Measurements from ENCODE around the gene TEX55.
"Not testable (repeated sequence)": the region's sequence is repeated elsewhere in the genome, so short reads cannot be mapped to it uniquely, and the experiment has no call there.

TEX55 gene

GRCh38 chr3:119145500-119146167 is at the start of gene TEX55:
TSS of gene TEX55 (plus strand) at chr3:119146165. CDS start at chr3:119146190, 25 bp downstream.
- DNase-seq = peak; percentile 11

GRCh38 chr3:119098003-119098402 is 48.0 kb upstream of the TEX55 start:
- no peak for DNase-seq

- peak; percentile 27 for DNase-seq
Observed at GRCh38 chr3:119098619-119099222, 47.2 kb upstream of the TEX55 start.

GRCh38 chr3:119099785-119100184 is 46.2 kb upstream of the TEX55 start:
- DNase-seq = no peak

GRCh38 chr3:119104031-119104430 is 41.9 kb upstream of the TEX55 start:
- DNase-seq = no peak

- not testable (repeated sequence) for DNase-seq
Observed at GRCh38 chr3:119118330-119118729, 27.6 kb upstream of the TEX55 start.

GRCh38 chr3:119120480-119120879 is 25.5 kb upstream of the TEX55 start:
- no peak for DNase-seq

GRCh38 chr3:119122350-119122749 is 23.6 kb upstream of the TEX55 start:
- DNase-seq = no peak

GRCh38 chr3:119125342-119125741 is 20.6 kb upstream of the TEX55 start:
- no peak for DNase-seq

- DNase-seq = no peak
Observed at GRCh38 chr3:119125742-119126504, 20.0 kb upstream of the TEX55 start.

GRCh38 chr3:119130291-119130690 is 15.7 kb upstream of the TEX55 start:
- DNase-seq = not testable (repeated sequence)

GRCh38 chr3:119132291-119132690 is 13.7 kb upstream of the TEX55 start:
- not testable (repeated sequence) for DNase-seq

- not testable (repeated sequence) for DNase-seq
Observed at GRCh38 chr3:119139360-119139759, 6.6 kb upstream of the TEX55 start.

GRCh38 chr3:119140466-119140865 is 5.5 kb upstream of the TEX55 start:
- no peak for DNase-seq

GRCh38 chr3:119145128-119145499 is 851 bp upstream of the TEX55 start:
- no peak for DNase-seq

GRCh38 chr3:119146578-119147375 is 812 bp downstream of the TEX55 start:
- DNase-seq = no peak

- DNase-seq = no peak
Observed at GRCh38 chr3:119147494-119147893, 1.5 kb downstream of the TEX55 start.

- DNase-seq = no peak
Observed at GRCh38 chr3:119148493-119149180, 2.7 kb downstream of the TEX55 start.

- DNase-seq = no peak
Observed at GRCh38 chr3:119149484-119149883, 3.5 kb downstream of the TEX55 start.

GRCh38 chr3:119156868-119157267 is 10.9 kb downstream of the TEX55 start:
- DNase-seq = no peak

GRCh38 chr3:119157971-119158370 is 12.0 kb downstream of the TEX55 start:
- DNase-seq = no peak

- DNase-seq = no peak
Observed at GRCh38 chr3:119160361-119160760, 14.4 kb downstream of the TEX55 start.

- DNase-seq = no peak
Observed at GRCh38 chr3:119160815-119161214, 14.8 kb downstream of the TEX55 start.
